WTC11 (cell line): Measurements from ENCODE around the gene KLHL40. TPM values are rescaled to one million over a fixed set of nuclear protein-coding genes. Genes with fewer than 3 reads are reported as not detected.

ENCODE experiments used
- ATAC-seq: fragments of 200-7000 bp; cut with Tn5 transposase; 2 replicates; pipeline ENCODE4 v1.10.0; 2021; ENCODE audit warnings: mild to moderate bottlenecking, moderate library complexity
- CTCF ChIA-PET: fragments of 300-600 bp; sonication (Branson Sonifier 250); formaldehyde crosslinking; loops from one replicate; lab custom pipeline; 2021; ENCODE audit warnings: antibody characterized with exemption; lab: Charles Lee
- POLR2A ChIA-PET: fragments of 350-600 bp; sonication (Branson Sonifier 250); formaldehyde crosslinking; loops from one replicate; lab custom pipeline; 2021; ENCODE audit warnings: antibody characterized with exemption; lab: Charles Lee
- DNase-seq: peaks from one replicate; pipeline ENCODE4 v3.0.0; 2021; ENCODE audit warnings: low spot score
- H3K27ac Mint-ChIP-seq: 2 replicates; pipeline ENCODE4 v1.8.0; 2021; ENCODE audit warnings: mixed read lengths
- H3K27me3 Mint-ChIP-seq: 2 replicates; pipeline ENCODE4 v1.8.0; 2021; ENCODE audit warnings: low read depth, mild to moderate bottlenecking, moderate library complexity, mixed read lengths
- H3K36me3 Mint-ChIP-seq: 2 replicates; pipeline ENCODE4 v1.8.0; 2021; ENCODE audit warnings: mixed read lengths
- H3K4me1 Mint-ChIP-seq: 2 replicates; pipeline ENCODE4 v1.8.0; 2022; ENCODE audit warnings: mixed read lengths
- H3K4me3 Mint-ChIP-seq: 2 replicates; pipeline ENCODE4 v1.8.0; 2021; ENCODE audit warnings: mild to moderate bottlenecking, moderate library complexity, mixed read lengths
- H3K9me3 Mint-ChIP-seq: 2 replicates; pipeline ENCODE4 v1.8.0; 2021; ENCODE audit warnings: mixed read lengths
- ATF3 ChIP-seq: sonication (generic); formaldehyde crosslinking; conservative IDR thresholded peaks from 2 replicates; pipeline ENCODE4 v1.8.1; 2022; ENCODE audit warnings: mild to moderate bottlenecking, missing genetic modification reagents
- ATF6 ChIP-seq: sonication (generic); formaldehyde crosslinking; IDR thresholded peaks from 2 replicates; pipeline ENCODE4 v1.8.1; 2023; ENCODE audit warnings: mild to moderate bottlenecking, missing genetic modification reagents
- ELF4 ChIP-seq: sonication (generic); formaldehyde crosslinking; IDR thresholded peaks from 2 replicates; pipeline ENCODE4 v1.8.1; 2022; ENCODE audit warnings: low read depth, mild to moderate bottlenecking, moderate library complexity, missing genetic modification reagents
- ETV6 ChIP-seq: sonication (generic); formaldehyde crosslinking; IDR thresholded peaks from 2 replicates; pipeline ENCODE4 v1.8.1; 2022; ENCODE audit warnings: mild to moderate bottlenecking, missing genetic modification reagents
- FOXP4 ChIP-seq: sonication (generic); formaldehyde crosslinking; IDR thresholded peaks from 2 replicates; pipeline ENCODE4 v1.8.0; 2022; ENCODE audit warnings: mild to moderate bottlenecking, missing genetic modification reagents
- HMGXB4 ChIP-seq: sonication (generic); formaldehyde crosslinking; IDR thresholded peaks from 2 replicates; pipeline ENCODE4 v1.8.1; 2023; ENCODE audit warnings: mild to moderate bottlenecking, moderate library complexity, missing genetic modification reagents
- IRF1 ChIP-seq: sonication (generic); formaldehyde crosslinking; IDR thresholded peaks from 2 replicates; pipeline ENCODE4 v1.8.0; 2023; ENCODE audit warnings: missing genetic modification reagents
- JUN ChIP-seq: sonication (generic); formaldehyde crosslinking; IDR thresholded peaks from 2 replicates; pipeline ENCODE4 v1.8.0; 2023; ENCODE audit warnings: mild to moderate bottlenecking, missing genetic modification reagents
- NFYB ChIP-seq: sonication (generic); formaldehyde crosslinking; conservative IDR thresholded peaks from 2 replicates; pipeline ENCODE4 v1.8.0; 2022; ENCODE audit warnings: low read depth, missing genetic modification reagents
- NR3C1 ChIP-seq: sonication (generic); formaldehyde crosslinking; conservative IDR thresholded peaks from 2 replicates; pipeline ENCODE4 v1.8.1; 2023; ENCODE audit warnings: low read depth, mild to moderate bottlenecking, missing genetic modification reagents
- RELA ChIP-seq: sonication (generic); formaldehyde crosslinking; IDR thresholded peaks from 2 replicates; pipeline ENCODE4 v1.8.1; 2022; ENCODE audit warnings: missing genetic modification reagents, mild to moderate bottlenecking, borderline replicate concordance
- SOX15 ChIP-seq: fragments of 250-450 bp; sonication (Bioruptor Pico); IDR thresholded peaks from 2 replicates; pipeline ENCODE4 v1.9.0; 2021; ENCODE audit warnings: mild to moderate bottlenecking
- ZBTB43 ChIP-seq: sonication (generic); formaldehyde crosslinking; IDR thresholded peaks from 2 replicates; pipeline ENCODE4 v1.8.1; 2023; ENCODE audit warnings: mild to moderate bottlenecking, missing genetic modification reagents
- ZNF138 ChIP-seq: sonication (generic); formaldehyde crosslinking; conservative IDR thresholded peaks from 2 replicates; pipeline ENCODE4 v1.8.1; 2022; ENCODE audit warnings: mild to moderate bottlenecking, moderate library complexity, missing genetic modification reagents
- ZNF317 ChIP-seq: sonication (generic); formaldehyde crosslinking; IDR thresholded peaks from 2 replicates; pipeline ENCODE4 v1.8.1; 2023; ENCODE audit warnings: low read depth, mild to moderate bottlenecking, moderate library complexity, missing genetic modification reagents, borderline replicate concordance
- ZNF532 ChIP-seq: fragments of 250-450 bp; sonication (Bioruptor Pico); IDR thresholded peaks from 2 replicates; pipeline ENCODE4 v1.9.0; 2021; ENCODE audit warnings: mild to moderate bottlenecking, borderline replicate concordance
- total RNA-seq: library from RNA; stranded (reverse); gene quantifications from 3 replicates; pipeline ENCODE4 v1.2.3, GENCODE V29; 2021

The KLHL40 gene
- total RNA-seq, 1 experiment from 2014 or later: not detected

- Mint-ChIP-seq H3K36me3 (no peaks in the 10 kb centered on the region), H3K27ac (no peak overlapping the region), H3K27me3 (no peaks in the 10 kb centered on the region), H3K4me3 (no peak overlapping the region), H3K4me1 (peaks cover 8% of the 10 kb centered on the region), H3K9me3 (no peaks in the 10 kb centered on the region)
- POLR2A ChIA-PET: no interaction called here
- CTCF ChIA-PET: interaction anchor here (1.1 kb wide), 2 partner anchors 14 to 37 kb away, joined by 3 read pairs; no protein-coding TSS in a partner anchor
- TF ChIP-seq ETV6 (CRISPR knock-in tag) (no peak), ZNF138 (no peak)
- ATAC-seq: no peak
- DNase-seq: no peak
Observed at GRCh38 chr3:42698216-42698910, 13.0 kb downstream of the KLHL40 start.

GRCh38 chr3:42698911-42699230, 13.5 kb downstream of the KLHL40 start:
- Mint-ChIP-seq H3K9me3 (no peaks in the 10 kb centered on the region), H3K36me3 (no peaks in the 10 kb centered on the region)
- DNase-seq: no peak
- TF ChIP-seq HMGXB4 (CRISPR knock-in tag) (no peak), ZNF532 (CRISPR knock-in tag) (no peak), ATF6 (CRISPR knock-in tag) (no peak), NR3C1 (CRISPR knock-in tag) (no peak), NFYB (CRISPR knock-in tag) (no peak), ELF4 (CRISPR knock-in tag) (no peak), SOX15 (CRISPR knock-in tag) (no peak), ZBTB43 (CRISPR knock-in tag) (no peak)
- TF ChIP-seq, all 79 proteins: peak for 0
- ChIA-PET POLR2A (no interaction called here), CTCF (interaction anchor here (1.1 to 1.2 kb wide), 3 partner anchors 14 to 185 kb away, joined by 3 to 4 read pairs (median 3); no protein-coding TSS in a partner anchor)
- no peak overlapping the region for H3K27ac Mint-ChIP-seq
- ATAC-seq: no peak
- H3K4me3 Mint-ChIP-seq: no peak overlapping the region
- peaks cover 8% of the 10 kb centered on the region for H3K4me1 Mint-ChIP-seq
- H3K27me3 Mint-ChIP-seq: no peaks in the 10 kb centered on the region

- ChIA-PET POLR2A (interaction anchor here (0.5 kb wide), 1 partner anchor 45 kb away, joined by 3 read pairs; no protein-coding TSS in a partner anchor), CTCF (interaction anchor here (1.1 to 1.2 kb wide), 3 partner anchors 13 to 185 kb away, joined by 3 to 4 read pairs (median 3); no protein-coding TSS in a partner anchor)
- H3K4me1 Mint-ChIP-seq: peaks cover 8% of the 10 kb centered on the region
- no peaks in the 10 kb centered on the region for H3K36me3 Mint-ChIP-seq
- H3K27me3 Mint-ChIP-seq: no peaks in the 10 kb centered on the region
- H3K27ac Mint-ChIP-seq: no peak overlapping the region
- no peaks in the 10 kb centered on the region for H3K9me3 Mint-ChIP-seq
- no peak for DNase-seq
- no peak overlapping the region for H3K4me3 Mint-ChIP-seq
- no peak for ATAC-seq
- TF ChIP-seq RELA (CRISPR knock-in tag) (no peak), JUN (no peak), ATF3 (CRISPR knock-in tag) (no peak), FOXP4 (CRISPR knock-in tag) (no peak), IRF1 (CRISPR knock-in tag) (no peak), ZNF317 (CRISPR knock-in tag) (no peak)
Observed at GRCh38 chr3:42699511-42699971, 14.2 kb downstream of the KLHL40 start.
